SK-N-SH (cell line): ENCODE measurements around the gene BEND4. TPM values are rescaled to one million over a fixed set of nuclear protein-coding genes. Genes with fewer than 3 reads are reported as not detected.

Experiments used
- CTCF ChIA-PET: fragments of 300-600, 350-600 bp; formaldehyde crosslinking; extraction: SDS; loops from one replicate; lab custom pipeline; 2021; lab: Yijun Ruan, JAX
- POLR2A ChIA-PET: fragments of 350-600 bp; sonication (Branson Sonifier 250); formaldehyde crosslinking; extraction: SDS; loops from one replicate; lab custom pipeline; 2020; ENCODE audit warnings: antibody characterized with exemption, inconsistent platforms; lab: Yijun Ruan, JAX
- DNase-seq: peaks from one replicate; pipeline ENCODE4 v3.0.0; 2012
- H2AFZ ChIP-seq: fragments of 200-600 bp; sonication (generic); 2 replicates; pipeline ENCODE4 v1.8.1; 2016; ENCODE audit warnings: antibody characterized with exemption, mild to moderate bottlenecking, low read depth
- H3F3A ChIP-seq: fragments of 200-600 bp; sonication (generic); replicated peaks from 2 replicates; pipeline ENCODE3; 2016; ENCODE audit warnings: antibody characterized with exemption, mild to moderate bottlenecking; ENCODE audit not compliant: insufficient read depth
- H3K27ac ChIP-seq, 2 experiments: fragments of 200-500 bp in 1 of 2; fragments of 200-600 bp in 1 of 2; sonication (Bioruptor generic) in 1 of 2; sonication (generic), shearing (Covaris generic) in 1 of 2; 2 replicates each; pipeline versions ENCODE4 v1.5.1 to v1.6.1; 2014 to 2016; ENCODE audit warnings: low read depth in 2 of 2, inconsistent platforms in 1 of 2, low read length in 1 of 2, mild to moderate bottlenecking in 1 of 2, mixed read lengths in 1 of 2
- H3K27me3 ChIP-seq: fragments of 200-600 bp; sonication (generic), shearing (Covaris generic); 2 replicates; pipeline ENCODE4 v1.6.1; 2016; ENCODE audit warnings: mixed run types; ENCODE audit not compliant: insufficient read depth
- H3K36me3 ChIP-seq, 2 experiments: fragments of 200-500 bp in 1 of 2; fragments of 200-600 bp in 1 of 2; sonication (Bioruptor generic) in 1 of 2; sonication (generic) in 1 of 2; replicated peaks in 1 of 2; 2 replicates each; pipeline versions ENCODE3 to v1.5.1; 2014 to 2016; ENCODE audit warnings: low read length in 1 of 2, mild to moderate bottlenecking in 1 of 2; ENCODE audit not compliant: insufficient read depth in 2 of 2, control insufficient read depth in 1 of 2
- H3K4me1 ChIP-seq, 2 experiments: fragments of 200-500 bp in 1 of 2; fragments of 200-600 bp in 1 of 2; sonication (Bioruptor generic) in 1 of 2; sonication (generic), shearing (Covaris generic) in 1 of 2; 2 replicates each; pipeline versions ENCODE4 v1.5.1 to v1.6.1; 2014 to 2016; ENCODE audit warnings: low read depth in 1 of 2, low read length in 1 of 2, mixed run types in 1 of 2; ENCODE audit not compliant: insufficient read depth in 2 of 2, control insufficient read depth in 1 of 2
- H3K4me2 ChIP-seq: fragments of 200-600 bp; sonication (generic), shearing (Covaris generic); 2 replicates; pipeline ENCODE4 v1.6.1; 2017; ENCODE audit warnings: mixed run types
- H3K4me3 ChIP-seq, 2 experiments: fragments of 200-500 bp in 1 of 2; fragments of 200-600 bp in 1 of 2; sonication (Bioruptor generic) in 1 of 2; sonication (generic), shearing (Covaris generic) in 1 of 2; 2 replicates each; pipeline versions ENCODE4 v1.5.1 to v1.8.1; 2014 to 2016; ENCODE audit warnings: low read depth in 2 of 2, inconsistent platforms in 1 of 2, low read length in 1 of 2, mild to moderate bottlenecking in 1 of 2, mixed read lengths in 1 of 2, moderate library complexity in 1 of 2
- H3K79me2 ChIP-seq: fragments of 200-600 bp; sonication (generic); 2 replicates; pipeline ENCODE4 v1.8.1; 2017; ENCODE audit warnings: mild to moderate bottlenecking; ENCODE audit not compliant: insufficient read depth
- H3K9ac ChIP-seq: fragments of 200-600 bp; sonication (generic); 2 replicates; pipeline ENCODE4 v1.6.1; 2017; ENCODE audit warnings: mixed run types
- H3K9me2 ChIP-seq: fragments of 200-600 bp; sonication (generic); 2 replicates; pipeline ENCODE4 v1.6.1; 2017; ENCODE audit warnings: mixed run types
- H3K9me3 ChIP-seq: fragments of 200-600 bp; sonication (generic); 2 replicates; pipeline ENCODE4 v1.6.1; 2017; ENCODE audit warnings: mixed run types, mild to moderate bottlenecking, moderate library complexity
- H4K20me1 ChIP-seq: fragments of 200-600 bp; sonication (generic); 2 replicates; pipeline ENCODE4 v1.6.1; 2017; ENCODE audit warnings: mild to moderate bottlenecking, mixed run types; ENCODE audit not compliant: insufficient read depth
- CHD2 ChIP-seq: fragments of 150-350 bp; IDR thresholded peaks from 2 replicates; pipeline ENCODE4 v1.6.1; 2018; ENCODE audit warnings: low read length; ENCODE audit not compliant: partially characterized antibody
- CTCF ChIP-seq: fragments of 200-600 bp; sonication (generic); IDR thresholded peaks from 2 replicates; pipeline ENCODE4 v1.6.1; 2017; ENCODE audit warnings: antibody characterized with exemption, mild to moderate bottlenecking, moderate library complexity
- EP300 ChIP-seq, 2 experiments: IDR thresholded peaks; 2 replicates each; pipeline versions ENCODE4 v1.4.0 to v1.6.1; 2012; ENCODE audit warnings: borderline replicate concordance in 1 of 2, low read depth in 1 of 2, low read length in 1 of 2
- EZH2phosphoT487 ChIP-seq: fragments of 200-600 bp; sonication (generic); IDR thresholded peaks from 2 replicates; pipeline ENCODE4 v1.6.1; 2017; ENCODE audit warnings: low read depth, mixed run types, mild to moderate bottlenecking, antibody characterized with exemption, moderate library complexity, borderline replicate concordance
- FOSL2 ChIP-seq: IDR thresholded peaks from 2 replicates; pipeline ENCODE4 v1.4.0; 2012; ENCODE audit warnings: low read depth, mild to moderate bottlenecking, moderate library complexity, borderline replicate concordance
- FOXM1 ChIP-seq: IDR thresholded peaks from 2 replicates; pipeline ENCODE4 v1.4.0; 2012; ENCODE audit warnings: low read depth, mild to moderate bottlenecking
- GATA2 ChIP-seq: sonication (generic); formaldehyde crosslinking; IDR thresholded peaks from 2 replicates; pipeline ENCODE4 v1.5.0; 2020; ENCODE audit warnings: mild to moderate bottlenecking, missing genetic modification reagents
- MAX ChIP-seq: IDR thresholded peaks from 2 replicates; pipeline ENCODE4 v1.4.0; 2012; ENCODE audit warnings: low read depth
- MEF2A ChIP-seq: IDR thresholded peaks from 2 replicates; pipeline ENCODE4 v1.4.0; 2012; ENCODE audit warnings: low read depth, borderline replicate concordance
- MXI1 ChIP-seq: IDR thresholded peaks from 2 replicates; pipeline ENCODE4 v1.6.1; 2012; ENCODE audit warnings: mild to moderate bottlenecking, low read depth, low read length, improper control_type of control experiment
- RAD21 ChIP-seq: IDR thresholded peaks from 2 replicates; pipeline ENCODE4 v1.6.1; 2012; ENCODE audit warnings: mild to moderate bottlenecking, low read length
- RCOR1 ChIP-seq: fragments of 150-350 bp; IDR thresholded peaks from 2 replicates; pipeline ENCODE4 v1.6.1; 2017; ENCODE audit warnings: antibody characterized with exemption, low read length
- REST ChIP-seq: IDR thresholded peaks from 2 replicates; pipeline ENCODE4 v1.6.1; 2012; ENCODE audit warnings: mild to moderate bottlenecking, low read depth, low read length, moderate library complexity
- SIN3A ChIP-seq: IDR thresholded peaks from 2 replicates; pipeline ENCODE4 v1.6.1; 2012; ENCODE audit warnings: low read depth, mild to moderate bottlenecking, low read length, moderate library complexity, borderline replicate concordance
- TAF1 ChIP-seq: IDR thresholded peaks from 2 replicates; pipeline ENCODE4 v1.6.1; 2012; ENCODE audit warnings: low read depth, mild to moderate bottlenecking, low read length, moderate library complexity, borderline replicate concordance
- TCF12 ChIP-seq: IDR thresholded peaks from 2 replicates; pipeline ENCODE4 v1.4.0; 2012
- TEAD4 ChIP-seq: IDR thresholded peaks from 2 replicates; pipeline ENCODE4 v1.4.0; 2012; ENCODE audit warnings: mild to moderate bottlenecking, borderline replicate concordance; ENCODE audit not compliant: insufficient read depth
- USF2 ChIP-seq: fragments of 150-350 bp; IDR thresholded peaks from 2 replicates; pipeline ENCODE4 v1.6.1; 2017; ENCODE audit warnings: antibody characterized with exemption, low read length, low read depth, borderline replicate concordance
- YY1 ChIP-seq: IDR thresholded peaks from 2 replicates; pipeline ENCODE4 v1.4.0; 2012; ENCODE audit warnings: low read depth, mild to moderate bottlenecking
- WGBS: methylation state at CpG from one replicate; pipeline ENCODE4 v1.1.6; 2017; ENCODE audit warnings: low lambda C conversion rate; 5-methylcytosine and 5-hydroxymethylcytosine counted together
- polyA plus RNA-seq, 3 experiments: library from polyadenylated mRNA; depleted of rRNA; stranded (reverse); fragments of >200 nt; gene quantifications; 2 replicates each; pipeline ENCODE4 v1.2.3, GENCODE V29; 2012

BEND4 gene
- polyA plus RNA-seq, 1 of the 3 experiments (the other 2 are of a cell fraction), result 0.02 TPM

- H4K20me1 ChIP-seq, result no peaks in the 10 kb centered on the region
- H3K4me1 ChIP-seq, result no peaks in the 10 kb centered on the region
- no peaks in the 10 kb centered on the region; the same call in 1 of the 2 replicates for H3K27me3 ChIP-seq
- 34% methylated on average over 4 of the region's 4 CpGs for WGBS
- no peaks in the 10 kb centered on the region for H3K9me3 ChIP-seq
- no peak for DNase-seq
- H3F3A ChIP-seq, result no peaks in the 10 kb centered on the region
- no peak overlapping the region for H3K9ac ChIP-seq
- no peak overlapping the region for H3K4me3 ChIP-seq
- no peaks in the 10 kb centered on the region for H3K9me2 ChIP-seq
- TF ChIP-seq MXI1, result no peak
- no peak for TF ChIP-seq TCF12
- TF ChIP-seq CHD2, result no peak
- TF ChIP-seq RCOR1, result no peak
- TF ChIP-seq YY1, result no peak
- TF ChIP-seq MEF2A, result no peak
- TF ChIP-seq USF2, result no peak
- no peak for TF ChIP-seq EP300 (IDR thresholded peaks at IDR 0.05; ENCODE audit: borderline replicate concordance in 1 of 2, low read depth in 1 of 2, low read length in 1 of 2)
- TF ChIP-seq EZH2phosphoT487, result no peak
- TF ChIP-seq TEAD4, result no peak
- no peak for TF ChIP-seq FOSL2
- TF ChIP-seq FOXM1, result no peak
- TF ChIP-seq MAX, result no peak
- no peak for TF ChIP-seq REST
- TF ChIP-seq TAF1, result no peak
- no peak for TF ChIP-seq SIN3A
- no peak for TF ChIP-seq GATA2 (CRISPR knock-in tag)
- TF ChIP-seq RAD21, result no peak
- no peak for TF ChIP-seq CTCF
- ChIA-PET CTCF (interaction anchor here (1.2 kb wide), 1 partner anchor 10 kb away, joined by 3 read pairs; the partner anchor contains the start of gene BEND4), POLR2A (no interaction called here)
- H2AFZ ChIP-seq, result no peak overlapping the region
- no peak overlapping the region for H3K27ac ChIP-seq
- H3K36me3 ChIP-seq, result no peaks in the 10 kb centered on the region
- H3K79me2 ChIP-seq, result no peaks in the 10 kb centered on the region
- H3K4me2 ChIP-seq, result no peak overlapping the region
Observed at GRCh38 chr4:42142591-42142990, 9.9 kb downstream of the BEND4 start.
